HuH-7 (cell line): ENCODE measurements around the gene SLC25A45.
"Not testable (repeated sequence)": the region's sequence is repeated elsewhere in the genome, so short reads cannot be mapped to it uniquely, and the experiment has no call there.

Experiments used
- DNase-seq: peaks from one replicate; pipeline ENCODE4 v3.0.0; 2011; ENCODE audit warnings: low spot score

SLC25A45 gene

GRCh38 chr11:65420979-65421793 lies 38.7 kb upstream of the SLC25A45 start:
- peak; percentile 54 for DNase-seq

GRCh38 chr11:65420506-65420905 lies 38.1 kb upstream of the SLC25A45 start:
- no peak for DNase-seq

- no peak for DNase-seq
Measured at GRCh38 chr11:65419772-65420481, 37.5 kb upstream of the SLC25A45 start.

- no peak for DNase-seq
Measured at GRCh38 chr11:65419460-65419771, 37.0 kb upstream of the SLC25A45 start.

- peak; percentile 75 for DNase-seq
Measured at GRCh38 chr11:65418681-65419459, 36.4 kb upstream of the SLC25A45 start.

- peak; percentile 44 for DNase-seq
Measured at GRCh38 chr11:65418431-65418680, 35.9 kb upstream of the SLC25A45 start.

GRCh38 chr11:65417702-65418430 lies 35.4 kb upstream of the SLC25A45 start:
- DNase-seq: no peak

- DNase-seq: no peak
Measured at GRCh38 chr11:65416841-65417701, 34.6 kb upstream of the SLC25A45 start.

- peak; percentile 91 for DNase-seq
Measured at GRCh38 chr11:65416341-65416824, 33.9 kb upstream of the SLC25A45 start.

- no peak for DNase-seq
Measured at GRCh38 chr11:65415499-65416340, 33.3 kb upstream of the SLC25A45 start.

- DNase-seq: no peak
Measured at GRCh38 chr11:65414776-65415498, 32.5 kb upstream of the SLC25A45 start.

GRCh38 chr11:65413077-65413664 lies 30.7 kb upstream of the SLC25A45 start:
- not testable (repeated sequence) for DNase-seq

- no peak for DNase-seq
Measured at GRCh38 chr11:65412271-65413076, 30.0 kb upstream of the SLC25A45 start.

GRCh38 chr11:65411681-65412070 lies 29.2 kb upstream of the SLC25A45 start:
- DNase-seq: no peak

- no peak for DNase-seq
Measured at GRCh38 chr11:65410936-65411680, 28.7 kb upstream of the SLC25A45 start.

GRCh38 chr11:65404638-65405339 lies 22.3 kb upstream of the SLC25A45 start:
- no peak for DNase-seq

- no peak for DNase-seq
Measured at GRCh38 chr11:65404210-65404609, 21.8 kb upstream of the SLC25A45 start.
